NCI-H2196 treated with DMSO at 0.1 percent for 48 hours (cell line): Measurements from ENCODE around the gene CACTIN.

Source experiments
- DNase-seq: peaks from one replicate; lab custom pipeline; 2025; ENCODE audit not compliant: unreplicated experiment; lab: John Stamatoyannopoulos, UW

Gene CACTIN

GRCh38 chr19:3646336-3647092 is 19.9 kb upstream of the CACTIN start:
- DNase-seq: no peak

- no peak for DNase-seq
Measured at GRCh38 chr19:3645726-3646125, 19.1 kb upstream of the CACTIN start.

- no peak for DNase-seq
Measured at GRCh38 chr19:3645067-3645396, 18.4 kb upstream of the CACTIN start.

GRCh38 chr19:3644351-3645066 is 17.9 kb upstream of the CACTIN start:
- DNase-seq: no peak

- DNase-seq: no peak
Measured at GRCh38 chr19:3643674-3644313, 17.2 kb upstream of the CACTIN start.

GRCh38 chr19:3642987-3643673 is 16.5 kb upstream of the CACTIN start:
- DNase-seq: no peak

- DNase-seq: no peak
Measured at GRCh38 chr19:3642296-3642695, 15.7 kb upstream of the CACTIN start.

GRCh38 chr19:3641515-3642269 is 15.1 kb upstream of the CACTIN start:
- DNase-seq: no peak

- no peak for DNase-seq
Measured at GRCh38 chr19:3639479-3639878, 12.9 kb upstream of the CACTIN start.

GRCh38 chr19:3638208-3639193 is 11.9 kb upstream of the CACTIN start:
- no peak for DNase-seq

- no peak for DNase-seq
Measured at GRCh38 chr19:3637621-3638020, 11.0 kb upstream of the CACTIN start.

GRCh38 chr19:3636962-3637361 is 10.4 kb upstream of the CACTIN start:
- no peak for DNase-seq

- DNase-seq: no peak
Measured at GRCh38 chr19:3636506-3636905, 9.9 kb upstream of the CACTIN start.

- no peak for DNase-seq
Measured at GRCh38 chr19:3634496-3635045, 8.0 kb upstream of the CACTIN start.

- no peak for DNase-seq
Measured at GRCh38 chr19:3633559-3633988, 7.0 kb upstream of the CACTIN start.

- no peak for DNase-seq
Measured at GRCh38 chr19:3632739-3633558, 6.4 kb upstream of the CACTIN start.

- DNase-seq: no peak
Measured at GRCh38 chr19:3632098-3632497, 5.5 kb upstream of the CACTIN start.

GRCh38 chr19:3631053-3631861 is 4.7 kb upstream of the CACTIN start:
- DNase-seq: no peak
